ENCODE data around the gene KCNN1. TPM values are rescaled to one million over a fixed set of nuclear protein-coding genes. Genes with fewer than 3 reads are reported as not detected.

KCNN1 gene
- total and polyA plus RNA-seq, 2 of the 4 experiments (the other 2 are of a cell fraction), result 0.09 TPM; not detected in 1

- H3K27me3 ChIP-seq (ENCODE audit: control insufficient read depth, insufficient read depth, low read length), result no peaks in the 10 kb centered on the region
- no peak overlapping the region for H3K27ac ChIP-seq (ENCODE audit: insufficient read depth, low read length)
- no peak overlapping the region for H3K4ac ChIP-seq (ENCODE audit: low read depth, low read length)
- no peak overlapping the region for H3K4me3 ChIP-seq (ENCODE audit: insufficient read depth, low read depth, low read length)
- no peak overlapping the region for H2AK5ac ChIP-seq (ENCODE audit: low read depth, low read length)
- H4K91ac ChIP-seq (ENCODE audit: insufficient read depth, low read depth, low read length), result no peak overlapping the region
- H3K9ac ChIP-seq (ENCODE audit: low read depth, low read length), result no peak overlapping the region
- POLR2A ChIA-PET (ENCODE audit: unreplicated experiment), result interaction anchor here (0.8 kb wide), 1 partner anchor 79 kb away, joined by 4 read pairs; no protein-coding TSS in a partner anchor
- dilution Hi-C loops (cut with HindIII; ENCODE audit: low sequenced_read_pairs, unreplicated experiment), result no loop called here
- H3K4me2 ChIP-seq (ENCODE audit: low read depth, low read length), result no peak overlapping the region
- H3K79me1 ChIP-seq (ENCODE audit: low read depth in 1 of 2, low read length in 2 of 2), result peaks cover 0 to 25% of the 10 kb centered on the region in 2 experiments; a peak in 3 of 4 replicates
- H4K8ac ChIP-seq (ENCODE audit: low read depth in 2 of 2, low read length in 2 of 2), result no peak overlapping the region
- H4K20me1 ChIP-seq (ENCODE audit: insufficient read depth, low read length), result peaks cover 12% of the 10 kb centered on the region
- peak overlapping the region; percentile 63 for H2AFZ ChIP-seq (replicated peaks; ENCODE audit: low read length, poor library complexity)
- DNase-seq (peak; percentile 88), ATAC-seq (ENCODE audit: low read depth) (peak; percentile 99)
- H2BK20ac ChIP-seq (ENCODE audit: low read depth, low read length), result no peak overlapping the region
- BruUV-seq (replicated peaks), result no TSS peak
- H3K23ac ChIP-seq (ENCODE audit: low read depth, low read length), result no peak overlapping the region
- H3K36me3 ChIP-seq (ENCODE audit: control insufficient read depth, insufficient read depth, low read length), result peaks cover 9% of the 10 kb centered on the region; the same call in 1 of the 2 replicates
- H2AK9ac ChIP-seq (replicated peaks; ENCODE audit: low read depth, low read length, poor library complexity), result peak overlapping the region; percentile 72
- CTCF ChIA-PET, result interaction anchor here (0.6 to 1.7 kb wide), 7 partner anchors 11 to 108 kb away, joined by 3 to 17 read pairs (median 3); no protein-coding TSS in a partner anchor
- H3K4me1 ChIP-seq (ENCODE audit: control insufficient read depth, insufficient read depth, low read length), result 0 out of 2 replicates have a peak, but pooled peaks cover 3% of the 10 kb centered on the region
- no peak overlapping the region for H2BK5ac ChIP-seq (ENCODE audit: low read depth, low read length, poor library complexity, severe bottlenecking)
- 56% methylated on average over 3 of the region's 7 CpGs; no CpG with 5 or more reads in 1 of the 2 experiments for WGBS, 2 experiments (ENCODE audit: extremely low coverage in 2 of 2, insufficient read length in 1 of 2)
- H3K9me3 ChIP-seq (ENCODE audit: control insufficient read depth, insufficient read depth, low read length), result no peaks in the 10 kb centered on the region
- in situ Hi-C loops (cut with MboI; ENCODE audit: low sequenced_read_pairs), result loop anchor here (5.0 to 25.0 kb wide), 2 partner anchors 54 to 124 kb away; no protein-coding TSS in a partner anchor
- H3K18ac ChIP-seq (ENCODE audit: low read depth, low read length), result no peak overlapping the region
- H2BK120ac ChIP-seq (ENCODE audit: low read depth, low read length), result no peak overlapping the region
- H3K56ac ChIP-seq (ENCODE audit: extremely low read depth, insufficient read depth, low read length), result no peak overlapping the region
- H3K9me1 ChIP-seq (ENCODE audit: insufficient read depth, low read length), result no peaks in the 10 kb centered on the region
- no peak overlapping the region for H3K14ac ChIP-seq (replicated peaks; ENCODE audit: low read depth, low read length)
- H4K5ac ChIP-seq (ENCODE audit: low read depth, low read length), result no peak overlapping the region
- H2BK15ac ChIP-seq (ENCODE audit: low read depth, low read length), result no peak overlapping the region
- intact Hi-C loops (cut with micrococcal nuclease), result loop anchor here (1.0 to 5.0 kb wide), 2 partner anchors 59 to 119 kb away; no protein-coding TSS in a partner anchor
- TF ChIP-seq CHD1 (IDR thresholded peaks at IDR 0.05; ENCODE audit: low read depth, low read length) (no peak), MAFK (IDR thresholded peaks at IDR 0.05; ENCODE audit: low read depth, low read length) (no peak), RFX5 (IDR thresholded peaks at IDR 0.05; ENCODE audit: low read depth, low read length) (no peak), SMC3 (IDR thresholded peaks at IDR 0.05; ENCODE audit: low read depth, low read length) (peak; percentile 90), ELK1 (IDR thresholded peaks at IDR 0.05; ENCODE audit: borderline replicate concordance, low read depth, low read length) (no peak), CEBPB (IDR thresholded peaks at IDR 0.05; ENCODE audit: low read depth, low read length) (peak; percentile 32; the same call in 1 of the 2 replicates), MAZ (IDR thresholded peaks at IDR 0.05; ENCODE audit: borderline replicate concordance, low read depth, low read length) (no peak), BHLHE40 (IDR thresholded peaks at IDR 0.05; ENCODE audit: low read depth, low read length) (no peak), NFE2L2 (IDR thresholded peaks at IDR 0.05; ENCODE audit: low read depth, low read length) (no peak), RCOR1 (IDR thresholded peaks at IDR 0.05; ENCODE audit: insufficient replicate concordance, low read length) (no peak), FOS (IDR thresholded peaks at IDR 0.05; ENCODE audit: low read depth, low read length) (peak; percentile 40; the same call in 1 of the 2 replicates), MXI1 (IDR thresholded peaks at IDR 0.05; ENCODE audit: borderline replicate concordance, low read depth, low read length) (peak; percentile 63; the same call in 1 of the 2 replicates), USF2 (IDR thresholded peaks at IDR 0.05; ENCODE audit: low read depth, low read length) (no peak), POLR2A (IDR thresholded peaks at IDR 0.05; ENCODE audit: low read depth, low read length) (0 out of 2 replicates have a peak, but pooled peaks have one; percentile 43), RAD21 (IDR thresholded peaks at IDR 0.05; ENCODE audit: low read length) (peak; percentile 97)
Measured at GRCh38 chr19:17938092-17938845, 28.6 kb upstream of the KCNN1 start.

Measured in IMR-90 (cell line).